HepG2 (cell line): ENCODE data around the gene VPS11. TPM values are rescaled to one million over a fixed set of nuclear protein-coding genes. Genes with fewer than 3 reads are reported as not detected.
A peak's percentile ranks its signal among the peaks of the same experiment; 100 is the strongest.

ENCODE experiments used
- GTF3A ChIP-seq: sonication (generic); formaldehyde crosslinking; conservative IDR thresholded peaks from 2 replicates; pipeline ENCODE4 v1.4.0; 2020; ENCODE audit warnings: mild to moderate bottlenecking, missing genetic modification reagents
- HOXA7 ChIP-seq: sonication (generic); formaldehyde crosslinking; IDR thresholded peaks from 2 replicates; pipeline ENCODE4 v1.8.1; 2022; ENCODE audit warnings: mild to moderate bottlenecking, missing genetic modification reagents, moderate library complexity
- NFYB ChIP-seq: sonication (generic); formaldehyde crosslinking; IDR thresholded peaks from 2 replicates; pipeline ENCODE4 v1.4.0; 2020; ENCODE audit warnings: missing genetic modification reagents
- SIX1 ChIP-seq: sonication (generic); formaldehyde crosslinking; IDR thresholded peaks from 2 replicates; pipeline ENCODE4 v1.4.0; 2020; ENCODE audit warnings: missing genetic modification reagents, borderline replicate concordance
- SMAD1 ChIP-seq: sonication (generic); formaldehyde crosslinking; IDR thresholded peaks from 2 replicates; pipeline ENCODE4 v1.4.0; 2020; ENCODE audit warnings: missing genetic modification reagents, low read depth, mild to moderate bottlenecking, borderline replicate concordance
- THAP11 ChIP-seq: IDR thresholded peaks from 2 replicates; pipeline ENCODE4 v1.6.1; 2016; ENCODE audit warnings: missing biosample characterization, missing genetic modification reagents
- ZFP90 ChIP-seq: sonication (generic); formaldehyde crosslinking; IDR thresholded peaks from 2 replicates; pipeline ENCODE4 v1.8.0; 2022; ENCODE audit warnings: missing genetic modification reagents, mild to moderate bottlenecking, inconsistent platforms, borderline replicate concordance
- ZNF205 ChIP-seq: IDR thresholded peaks from 2 replicates; pipeline ENCODE4 v1.6.1; 2018; ENCODE audit warnings: missing biosample characterization, missing genetic modification reagents
- ZNF296 ChIP-seq: sonication (generic); formaldehyde crosslinking; conservative IDR thresholded peaks from 2 replicates; pipeline ENCODE4 v1.5.0; 2020; ENCODE audit warnings: mild to moderate bottlenecking, missing genetic modification reagents
- ZNF598 ChIP-seq: sonication (generic); formaldehyde crosslinking; IDR thresholded peaks from 2 replicates; pipeline ENCODE4 v1.5.1; 2020; ENCODE audit warnings: mild to moderate bottlenecking, missing genetic modification reagents, borderline replicate concordance
- ZNF674 ChIP-seq: sonication (generic); formaldehyde crosslinking; IDR thresholded peaks from 2 replicates; pipeline ENCODE4 v1.5.0; 2020; ENCODE audit warnings: low read depth, mild to moderate bottlenecking, missing genetic modification reagents
- ZNF878 ChIP-seq: sonication (generic); formaldehyde crosslinking; IDR thresholded peaks from 2 replicates; pipeline ENCODE4 v1.8.1; 2023; ENCODE audit warnings: mild to moderate bottlenecking, missing genetic modification reagents, moderate library complexity
- polyA plus RNA-seq, 8 experiments: library from polyadenylated mRNA; depleted of rRNA in 3 of 8; stranded (reverse) in 7 of 8; unstranded in 1 of 8; fragments of >200 nt; fragmentation: Illumina TruSeq in 4 of 8; extraction: Trizol in 4 of 8; gene quantifications; 2 replicates each; pipeline versions ENCODE4 v1.2.1 to v1.2.3, GENCODE V29; 2011 to 2016; ENCODE audit warnings: low read depth in 4 of 8, missing spikeins in 1 of 8, mixed read lengths in 1 of 8; ENCODE audit not compliant: insufficient read depth in 1 of 8
- total RNA-seq, 5 experiments: library from RNA; depleted of rRNA; stranded (reverse); fragments of >200 nt; fragmentation: Illumina TruSeq; extraction: Trizol; gene quantifications; 2 replicates each; pipeline ENCODE4 v1.2.3, GENCODE V29; 2016; ENCODE audit warnings: low read depth in 1 of 5
- TF ChIP-seq, protein P1 (sequence below): sonication (generic); formaldehyde crosslinking; IDR thresholded peaks from 2 replicates; pipeline ENCODE4 v1.5.0; 2020; ENCODE audit warnings: missing genetic modification reagents
- TF ChIP-seq, protein P2 (sequence below): IDR thresholded peaks from 2 replicates; pipeline ENCODE4 v1.6.1; 2016; ENCODE audit warnings: low read depth, control low read depth
- TF ChIP-seq, protein P3 (sequence below): sonication (generic); formaldehyde crosslinking; IDR thresholded peaks from 2 replicates; pipeline ENCODE4 v1.5.1; 2020; ENCODE audit warnings: missing genetic modification reagents, mild to moderate bottlenecking, borderline replicate concordance
- TF ChIP-seq, protein P4 (sequence below): sonication (generic); formaldehyde crosslinking; IDR thresholded peaks from 2 replicates; pipeline ENCODE4 v1.5.0; 2020; ENCODE audit warnings: missing genetic modification reagents
- TF ChIP-seq, protein P5 (sequence below): sonication (generic); formaldehyde crosslinking; IDR thresholded peaks from 2 replicates; pipeline ENCODE4 v1.8.0; 2022; ENCODE audit warnings: mild to moderate bottlenecking, missing genetic modification reagents, moderate library complexity
- TF ChIP-seq, protein P6 (sequence below): sonication (generic); formaldehyde crosslinking; IDR thresholded peaks from 2 replicates; pipeline ENCODE4 v1.5.0; 2020; ENCODE audit warnings: mild to moderate bottlenecking, missing genetic modification reagents, moderate library complexity
- TF ChIP-seq, protein P7 (sequence below): IDR thresholded peaks from 2 replicates; pipeline ENCODE4 v1.6.1; 2016; ENCODE audit warnings: missing biosample characterization, missing genetic modification reagents, low read depth

VPS11 gene
- total and polyA plus RNA-seq, 2 of the 13 experiments (the other 11 are each of a cell fraction or from before 2014, with no cell fraction given) = 13.7 to 21.6 TPM

DNA sequence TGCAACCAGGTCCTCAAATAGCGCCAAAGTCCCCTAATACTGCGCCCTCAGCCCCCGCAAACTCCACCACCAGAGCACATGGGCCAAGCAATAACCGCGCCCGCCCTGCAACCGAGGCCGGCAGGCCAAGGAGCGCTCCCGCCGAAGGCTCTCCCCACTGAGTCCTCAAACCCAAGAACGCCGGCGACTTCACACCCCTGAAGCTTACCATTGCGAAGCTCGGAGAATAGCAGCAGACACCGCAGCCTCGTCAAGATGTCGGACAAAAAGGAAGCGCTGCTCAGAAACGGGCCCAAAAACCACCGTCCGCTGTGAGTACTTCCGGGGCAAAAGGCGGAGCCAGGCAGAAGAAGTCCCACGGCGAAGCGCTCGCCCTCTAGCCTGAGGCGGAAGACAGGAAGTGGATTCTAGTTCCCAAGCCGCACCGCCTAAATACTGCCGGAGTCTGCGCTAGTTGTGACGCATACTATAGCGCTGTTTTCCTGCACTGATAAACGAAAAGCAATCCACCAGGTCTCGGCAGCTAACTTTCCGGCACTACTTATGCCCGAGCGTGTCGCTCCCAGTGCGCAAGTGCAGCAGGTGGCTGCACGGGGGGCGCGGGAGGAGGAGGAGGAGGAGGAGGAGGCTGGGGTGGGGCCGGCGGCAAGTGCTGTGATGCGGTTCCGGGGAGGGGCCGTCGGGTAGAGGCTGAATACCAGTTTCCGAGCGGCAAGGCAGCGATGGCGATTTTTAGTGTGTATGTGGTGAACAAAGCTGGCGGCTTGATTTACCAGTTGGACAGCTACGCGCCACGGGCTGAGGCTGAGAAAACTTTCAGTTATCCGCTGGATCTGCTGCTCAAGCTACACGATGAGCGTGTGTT, 49.3 kb upstream of the VPS11 start, which contains the start of the genes RPS25 and TRAPPC4 (continued):
- TF ChIP-seq, protein P1, sequence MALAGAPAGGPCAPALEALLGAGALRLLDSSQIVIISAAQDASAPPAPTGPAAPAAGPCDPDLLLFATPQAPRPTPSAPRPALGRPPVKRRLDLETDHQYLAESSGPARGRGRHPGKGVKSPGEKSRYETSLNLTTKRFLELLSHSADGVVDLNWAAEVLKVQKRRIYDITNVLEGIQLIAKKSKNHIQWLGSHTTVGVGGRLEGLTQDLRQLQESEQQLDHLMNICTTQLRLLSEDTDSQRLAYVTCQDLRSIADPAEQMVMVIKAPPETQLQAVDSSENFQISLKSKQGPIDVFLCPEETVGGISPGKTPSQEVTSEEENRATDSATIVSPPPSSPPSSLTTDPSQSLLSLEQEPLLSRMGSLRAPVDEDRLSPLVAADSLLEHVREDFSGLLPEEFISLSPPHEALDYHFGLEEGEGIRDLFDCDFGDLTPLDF (CRISPR knock-in tag) = no peak; the same call in 1 of the 2 replicates
- 0 out of 2 replicates have a peak, but pooled peaks have one; percentile 11 for TF ChIP-seq SIX1 (CRISPR knock-in tag)
- TF ChIP-seq ZNF205 (CRISPR knock-in tag) = no peak; the same call in 1 of the 2 replicates
- TF ChIP-seq, protein P2, sequence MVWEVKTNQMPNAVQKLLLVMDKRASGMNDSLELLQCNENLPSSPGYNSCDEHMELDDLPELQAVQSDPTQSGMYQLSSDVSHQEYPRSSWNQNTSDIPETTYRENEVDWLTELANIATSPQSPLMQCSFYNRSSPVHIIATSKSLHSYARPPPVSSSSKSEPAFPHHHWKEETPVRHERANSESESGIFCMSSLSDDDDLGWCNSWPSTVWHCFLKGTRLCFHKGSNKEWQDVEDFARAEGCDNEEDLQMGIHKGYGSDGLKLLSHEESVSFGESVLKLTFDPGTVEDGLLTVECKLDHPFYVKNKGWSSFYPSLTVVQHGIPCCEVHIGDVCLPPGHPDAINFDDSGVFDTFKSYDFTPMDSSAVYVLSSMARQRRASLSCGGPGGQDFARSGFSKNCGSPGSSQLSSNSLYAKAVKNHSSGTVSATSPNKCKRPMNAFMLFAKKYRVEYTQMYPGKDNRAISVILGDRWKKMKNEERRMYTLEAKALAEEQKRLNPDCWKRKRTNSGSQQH (CRISPR knock-in tag) = peak; percentile 65; the same call in 1 of the 2 replicates
- peak; percentile 93 for TF ChIP-seq THAP11 (CRISPR knock-in tag)
- peak; percentile 78; the same call in 1 of the 2 replicates for TF ChIP-seq SMAD1
- TF ChIP-seq, protein P3, sequence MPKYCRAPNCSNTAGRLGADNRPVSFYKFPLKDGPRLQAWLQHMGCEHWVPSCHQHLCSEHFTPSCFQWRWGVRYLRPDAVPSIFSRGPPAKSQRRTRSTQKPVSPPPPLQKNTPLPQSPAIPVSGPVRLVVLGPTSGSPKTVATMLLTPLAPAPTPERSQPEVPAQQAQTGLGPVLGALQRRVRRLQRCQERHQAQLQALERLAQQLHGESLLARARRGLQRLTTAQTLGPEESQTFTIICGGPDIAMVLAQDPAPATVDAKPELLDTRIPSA (CRISPR knock-in tag) = no peak
- TF ChIP-seq ZNF296 (CRISPR knock-in tag) = 0 out of 2 replicates have a peak, but pooled peaks have one; percentile 56
- TF ChIP-seq, protein P4, sequence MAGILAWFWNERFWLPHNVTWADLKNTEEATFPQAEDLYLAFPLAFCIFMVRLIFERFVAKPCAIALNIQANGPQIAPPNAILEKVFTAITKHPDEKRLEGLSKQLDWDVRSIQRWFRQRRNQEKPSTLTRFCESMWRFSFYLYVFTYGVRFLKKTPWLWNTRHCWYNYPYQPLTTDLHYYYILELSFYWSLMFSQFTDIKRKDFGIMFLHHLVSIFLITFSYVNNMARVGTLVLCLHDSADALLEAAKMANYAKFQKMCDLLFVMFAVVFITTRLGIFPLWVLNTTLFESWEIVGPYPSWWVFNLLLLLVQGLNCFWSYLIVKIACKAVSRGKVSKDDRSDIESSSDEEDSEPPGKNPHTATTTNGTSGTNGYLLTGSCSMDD (CRISPR knock-in tag) = no peak
- TF ChIP-seq HOXA7 (CRISPR knock-in tag) = peak; percentile 85; the same call in 1 of the 2 replicates
- TF ChIP-seq ZNF878 (CRISPR knock-in tag) = peak; percentile 81
- peak; percentile 70 for TF ChIP-seq NFYB (CRISPR knock-in tag)
- no peak for TF ChIP-seq ZNF598 (CRISPR knock-in tag)
- TF ChIP-seq, protein P5, sequence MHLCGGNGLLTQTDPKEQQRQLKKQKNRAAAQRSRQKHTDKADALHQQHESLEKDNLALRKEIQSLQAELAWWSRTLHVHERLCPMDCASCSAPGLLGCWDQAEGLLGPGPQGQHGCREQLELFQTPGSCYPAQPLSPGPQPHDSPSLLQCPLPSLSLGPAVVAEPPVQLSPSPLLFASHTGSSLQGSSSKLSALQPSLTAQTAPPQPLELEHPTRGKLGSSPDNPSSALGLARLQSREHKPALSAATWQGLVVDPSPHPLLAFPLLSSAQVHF = peak; percentile 69; the same call in 1 of the 2 replicates
- TF ChIP-seq ZFP90 (CRISPR knock-in tag) = peak; percentile 66; the same call in 1 of the 2 replicates
- 0 out of 2 replicates have a peak, but pooled peaks have one; percentile 27 for TF ChIP-seq ZNF674 (CRISPR knock-in tag)
- TF ChIP-seq, protein P6, sequence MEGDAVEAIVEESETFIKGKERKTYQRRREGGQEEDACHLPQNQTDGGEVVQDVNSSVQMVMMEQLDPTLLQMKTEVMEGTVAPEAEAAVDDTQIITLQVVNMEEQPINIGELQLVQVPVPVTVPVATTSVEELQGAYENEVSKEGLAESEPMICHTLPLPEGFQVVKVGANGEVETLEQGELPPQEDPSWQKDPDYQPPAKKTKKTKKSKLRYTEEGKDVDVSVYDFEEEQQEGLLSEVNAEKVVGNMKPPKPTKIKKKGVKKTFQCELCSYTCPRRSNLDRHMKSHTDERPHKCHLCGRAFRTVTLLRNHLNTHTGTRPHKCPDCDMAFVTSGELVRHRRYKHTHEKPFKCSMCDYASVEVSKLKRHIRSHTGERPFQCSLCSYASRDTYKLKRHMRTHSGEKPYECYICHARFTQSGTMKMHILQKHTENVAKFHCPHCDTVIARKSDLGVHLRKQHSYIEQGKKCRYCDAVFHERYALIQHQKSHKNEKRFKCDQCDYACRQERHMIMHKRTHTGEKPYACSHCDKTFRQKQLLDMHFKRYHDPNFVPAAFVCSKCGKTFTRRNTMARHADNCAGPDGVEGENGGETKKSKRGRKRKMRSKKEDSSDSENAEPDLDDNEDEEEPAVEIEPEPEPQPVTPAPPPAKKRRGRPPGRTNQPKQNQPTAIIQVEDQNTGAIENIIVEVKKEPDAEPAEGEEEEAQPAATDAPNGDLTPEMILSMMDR = peak; percentile 53
- no peak for TF ChIP-seq GTF3A (CRISPR knock-in tag)
- TF ChIP-seq, protein P7, sequence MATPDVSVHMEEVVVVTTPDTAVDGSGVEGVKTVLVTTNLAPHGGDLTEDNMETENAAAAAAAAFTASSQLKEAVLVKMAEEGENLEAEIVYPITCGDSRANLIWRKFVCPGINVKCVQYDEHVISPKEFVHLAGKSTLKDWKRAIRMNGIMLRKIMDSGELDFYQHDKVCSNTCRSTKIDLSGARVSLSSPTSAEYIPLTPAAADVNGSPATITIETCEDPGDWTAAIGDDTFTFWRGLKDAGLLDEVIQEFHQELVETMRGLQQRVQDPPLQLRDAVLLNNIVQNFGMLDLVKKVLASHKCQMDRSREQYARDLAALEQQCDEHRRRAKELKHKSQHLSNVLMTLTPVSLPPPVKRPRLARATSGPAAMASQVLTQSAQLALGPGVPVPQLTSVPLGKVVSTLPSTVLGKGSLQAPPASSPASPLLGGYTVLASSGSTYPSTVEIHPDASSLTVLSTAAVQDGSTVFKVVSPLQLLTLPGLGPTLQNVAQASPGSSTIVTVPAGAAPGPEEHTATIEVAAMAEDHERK (CRISPR knock-in tag) = peak; percentile 23; the same call in 1 of the 2 replicates
